Mammary epithelial cell (primary cell): ENCODE measurements around the gene NFASC.

ENCODE experiments used
- CTCF ChIP-seq, 2 donors: IDR thresholded peaks in 1 of 2; conservative IDR thresholded peaks in 1 of 2; 2 replicates each; pipeline ENCODE4 v1.5.1; 2011 to 2012; ENCODE audit warnings: inconsistent platforms in 2 of 2, low read length in 2 of 2, mild to moderate bottlenecking in 2 of 2, control low read depth in 1 of 2, low read depth in 1 of 2; ENCODE audit not compliant: insufficient read depth in 1 of 2; ENCODE audit errors: extremely low read depth in 1 of 2
- EZH2 ChIP-seq: IDR thresholded peaks from 2 replicates; pipeline ENCODE4 v1.6.1; 2012; ENCODE audit warnings: low read length, inconsistent platforms, borderline replicate concordance

- TF ChIP-seq CTCF (conservative IDR thresholded peaks at IDR 0.05 in 1 of 2, IDR thresholded peaks at IDR 0.05 in 1 of 2; ENCODE audit: extremely low read depth in 1 of 2, insufficient read depth in 1 of 2, low read depth in 1 of 2, low read length in 2 of 2) (no peak), EZH2 (no peak)
These were observed 39.5 kb upstream of the NFASC start for GRCh38 chr1:204831186-204831585.
